GM21825 (cell line): ENCODE data around the gene KANK3.
"Not testable (repeated sequence)": the region's sequence is repeated elsewhere in the genome, so short reads cannot be mapped to it uniquely, and the experiment has no call there.

Experiments
- ATAC-seq: cut with Tn5 transposase; IDR thresholded peaks from one replicate; pipeline ENCODE4 v1.9.1; 2021; ENCODE audit warnings: mild to moderate bottlenecking, moderate library complexity; ENCODE audit not compliant: unreplicated experiment

Gene KANK3

GRCh38 chr19:8320564-8321066 lies 22.4 kb downstream of the KANK3 start:
- ATAC-seq: peak; percentile 22

GRCh38 chr19:8319807-8320520 lies 23.1 kb downstream of the KANK3 start:
- no peak for ATAC-seq

- ATAC-seq: not testable (repeated sequence)
These were observed 24.2 kb downstream of the KANK3 start for GRCh38 chr19:8318835-8319234.

GRCh38 chr19:8316351-8317125 lies 26.5 kb downstream of the KANK3 start:
- ATAC-seq: no peak

GRCh38 chr19:8314981-8315640 lies 28.0 kb downstream of the KANK3 start:
- ATAC-seq: not testable (repeated sequence)

- ATAC-seq: no peak
These were observed 31.4 kb downstream of the KANK3 start for GRCh38 chr19:8311461-8312260.

GRCh38 chr19:8310342-8311055 lies 32.6 kb downstream of the KANK3 start:
- no peak for ATAC-seq

GRCh38 chr19:8308891-8309291 lies 34.2 kb downstream of the KANK3 start:
- ATAC-seq: no peak

- ATAC-seq: peak; percentile 65
These were observed 34.8 kb downstream of the KANK3 start, which contains the start of gene CD320 for GRCh38 chr19:8307965-8308866. TSS of gene CD320 (minus strand) at chr19:8308358. CDS start at chr19:8308290, 68 bp downstream.

- no peak for ATAC-seq
These were observed 35.6 kb downstream of the KANK3 start for GRCh38 chr19:8307400-8307964.

- ATAC-seq: no peak
These were observed 36.6 kb downstream of the KANK3 start for GRCh38 chr19:8306235-8307054.

- no peak for ATAC-seq
These were observed 37.3 kb downstream of the KANK3 start for GRCh38 chr19:8305798-8306197.

- ATAC-seq: no peak
These were observed 38.0 kb downstream of the KANK3 start for GRCh38 chr19:8304841-8305621.

- no peak for ATAC-seq
These were observed 40.3 kb downstream of the KANK3 start for GRCh38 chr19:8302734-8303133.

- ATAC-seq: no peak
These were observed 40.7 kb downstream of the KANK3 start for GRCh38 chr19:8302357-8302691.

GRCh38 chr19:8291337-8291736 lies 51.7 kb downstream of the KANK3 start:
- not testable (repeated sequence) for ATAC-seq

- not testable (repeated sequence) for ATAC-seq
These were observed 66.6 kb downstream of the KANK3 start for GRCh38 chr19:8276508-8276907.
